Lower lobe of right lung (tissue), 2 donors: ENCODE results near the gene RAB3IL1. TPM values are rescaled to one million over a fixed set of nuclear protein-coding genes. Genes with fewer than 3 reads are reported as not detected.

ENCODE experiments used
- ATAC-seq, 2 donors: fragments of 200-7000 bp; cut with Tn5 transposase; one replicate each; pipeline ENCODE4 v1.9.1; 2020 to 2022; ENCODE audit warnings: mild to moderate bottlenecking in 2 of 2, moderate library complexity in 2 of 2
- DNase-seq: peaks from one replicate; pipeline ENCODE4 v3.0.0-alpha.2; 2020
- H3K27ac ChIP-seq: fragments of 200-600 bp; one replicate; pipeline ENCODE4 v1.8.0; 2022
- H3K27me3 ChIP-seq: fragments of 200-600 bp; one replicate; pipeline ENCODE4 v1.8.0; 2022; ENCODE audit warnings: low read depth
- H3K36me3 ChIP-seq: fragments of 200-600 bp; one replicate; pipeline ENCODE4 v1.8.0; 2022; ENCODE audit warnings: mild to moderate bottlenecking
- H3K4me1 ChIP-seq: fragments of 200-600 bp; one replicate; pipeline ENCODE4 v1.8.0; 2022
- H3K4me3 ChIP-seq: fragments of 200-600 bp; one replicate; pipeline ENCODE4 v1.8.0; 2022; ENCODE audit warnings: mild to moderate bottlenecking
- H3K9me3 ChIP-seq: fragments of 200-600 bp; one replicate; pipeline ENCODE4 v1.8.0; 2022
- CTCF ChIP-seq: fragments of 200-600 bp; IDR thresholded peaks from one replicate; pipeline ENCODE4 v1.8.0; 2022; ENCODE audit warnings: antibody characterized with exemption, mild to moderate bottlenecking
- intact Hi-C: fragments of 100-400 bp; cut with DNase I; formaldehyde crosslinking; loops from one replicate; pipeline ENCODE4 v1.11.0; 2022
- total RNA-seq: library from RNA; stranded (reverse); fragmentation: NEBNext Ultra II Directional; extraction: Animal tissue kit (Norgen Biotek cat#: 25700); gene quantifications from one replicate; pipeline ENCODE4 v1.2.1, GENCODE V29; 2021
- donor health status: DM: no; HTN: yes; CAD: no; lungs with severe emphysema.

RAB3IL1 gene
- total RNA-seq, 1 donor from 2014 or later: 11.4 TPM

- Histone ChIP-seq H3K27me3 (no peaks in the 10 kb centered on the region), H3K36me3 (no peaks in the 10 kb centered on the region), H3K27ac (peak overlapping the region; percentile 15), H3K9me3 (no peaks in the 10 kb centered on the region), H3K4me3 (no peak overlapping the region), H3K4me1 (peaks cover 18% of the 10 kb centered on the region)
- intact Hi-C loops: no loop called here
- no peak for TF ChIP-seq CTCF
- DNase-seq (no peak), ATAC-seq (no peak)
These were observed 28.8 kb downstream of the RAB3IL1 start for GRCh38 chr11:61888590-61888989.

- Histone ChIP-seq H3K36me3 (no peaks in the 10 kb centered on the region), H3K4me1 (peaks cover 18% of the 10 kb centered on the region), H3K9me3 (no peaks in the 10 kb centered on the region), H3K27ac (peak overlapping the region; percentile 15), H3K27me3 (no peaks in the 10 kb centered on the region), H3K4me3 (no peak overlapping the region)
- DNase-seq: peak; percentile 65
- no peak for TF ChIP-seq CTCF
- peak; percentile 6 to 49 for ATAC-seq
- intact Hi-C loops: no loop called here
These were observed 29.4 kb downstream of the RAB3IL1 start for GRCh38 chr11:61887839-61888494.

- Histone ChIP-seq H3K27me3 (no peaks in the 10 kb centered on the region), H3K36me3 (no peaks in the 10 kb centered on the region), H3K4me3 (no peak overlapping the region), H3K4me1 (peaks cover 18% of the 10 kb centered on the region), H3K27ac (no peak overlapping the region), H3K9me3 (no peaks in the 10 kb centered on the region)
- no peak for ATAC-seq
- TF ChIP-seq CTCF: no peak
- no peak for DNase-seq
- intact Hi-C loops: no loop called here
These were observed 30.7 kb downstream of the RAB3IL1 start for GRCh38 chr11:61886643-61887042.

- no peaks in the 10 kb centered on the region for H3K36me3 ChIP-seq
- no peak overlapping the region for H3K27ac ChIP-seq
- H3K4me3 ChIP-seq: no peak overlapping the region
- ATAC-seq (no peak), DNase-seq (no peak)
- intact Hi-C loops: no loop called here
- H3K27me3 ChIP-seq: no peaks in the 10 kb centered on the region
- TF ChIP-seq CTCF: no peak
- no peaks in the 10 kb centered on the region for H3K9me3 ChIP-seq
- peaks cover 18% of the 10 kb centered on the region for H3K4me1 ChIP-seq
These were observed 31.4 kb downstream of the RAB3IL1 start for GRCh38 chr11:61885784-61886580.

- intact Hi-C loops: no loop called here
- H3K4me3 ChIP-seq: no peak overlapping the region
- H3K27ac ChIP-seq: no peak overlapping the region
- H3K9me3 ChIP-seq: no peaks in the 10 kb centered on the region
- TF ChIP-seq CTCF: no peak
- H3K36me3 ChIP-seq: no peaks in the 10 kb centered on the region
- no peaks in the 10 kb centered on the region for H3K27me3 ChIP-seq
- DNase-seq (no peak), ATAC-seq (no peak)
- peaks cover 11% of the 10 kb centered on the region for H3K4me1 ChIP-seq
These were observed 32.1 kb downstream of the RAB3IL1 start for GRCh38 chr11:61885166-61885778.
